Stimulated activated CD4-positive, alpha-beta T cell treated with anti-CD3 and anti-CD28 coated beads, Interleukin-15, amount 100 ng/mL, for 48 hours (primary cell): ENCODE results near the gene BLACAT1.
A peak's percentile ranks its signal among the peaks of the same experiment; 100 is the strongest.

Experiments used
- DNase-seq, 2 donors: peaks; one replicate each; pipeline ENCODE4 v3.0.0-alpha.2; 2020; ENCODE audit warnings: low read depth in 2 of 2

The BLACAT1 gene

DNA sequence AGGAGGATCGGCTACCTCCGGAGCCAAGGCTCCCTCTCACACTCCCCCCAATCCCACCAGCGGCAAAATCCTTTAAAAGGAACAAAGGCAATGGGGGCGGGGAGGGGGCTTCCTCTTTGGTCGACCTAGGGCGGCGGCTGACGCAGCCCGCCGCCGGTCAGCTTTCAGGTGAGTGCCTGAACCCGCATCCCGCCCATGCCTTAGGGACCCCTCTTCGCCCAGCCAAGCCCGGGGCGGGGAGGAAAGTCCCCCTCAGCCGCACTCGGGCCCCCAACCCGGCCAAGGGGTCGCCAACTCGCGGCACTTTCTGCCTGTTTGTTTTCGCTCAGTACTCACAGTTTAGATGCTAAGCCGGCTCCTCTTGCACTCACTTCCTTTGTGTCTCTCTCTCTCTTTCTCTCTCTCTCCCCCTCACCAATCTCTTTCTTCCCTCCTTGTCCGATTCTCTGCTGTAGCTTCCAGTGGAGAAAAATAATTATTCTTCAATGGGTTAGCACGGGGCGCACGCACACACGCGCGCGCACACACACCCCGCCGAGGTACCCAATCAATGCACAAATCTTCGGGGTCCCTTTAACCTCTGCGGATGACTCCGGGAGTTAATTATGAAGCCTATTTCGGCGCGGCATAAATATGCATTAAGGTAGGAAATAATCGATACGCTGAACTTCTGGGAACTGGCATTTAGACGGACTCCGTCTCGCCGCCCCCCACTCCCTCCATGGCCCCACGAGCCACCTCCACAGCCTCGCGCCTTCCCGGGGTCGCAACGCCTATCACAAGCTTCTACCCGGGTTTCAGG is at the start of gene BLACAT1:
Gene BLACAT1 (minus strand): TSS at position 465 of the 802 bp plus-strand sequence.
- DNase-seq: no peak

DNA sequence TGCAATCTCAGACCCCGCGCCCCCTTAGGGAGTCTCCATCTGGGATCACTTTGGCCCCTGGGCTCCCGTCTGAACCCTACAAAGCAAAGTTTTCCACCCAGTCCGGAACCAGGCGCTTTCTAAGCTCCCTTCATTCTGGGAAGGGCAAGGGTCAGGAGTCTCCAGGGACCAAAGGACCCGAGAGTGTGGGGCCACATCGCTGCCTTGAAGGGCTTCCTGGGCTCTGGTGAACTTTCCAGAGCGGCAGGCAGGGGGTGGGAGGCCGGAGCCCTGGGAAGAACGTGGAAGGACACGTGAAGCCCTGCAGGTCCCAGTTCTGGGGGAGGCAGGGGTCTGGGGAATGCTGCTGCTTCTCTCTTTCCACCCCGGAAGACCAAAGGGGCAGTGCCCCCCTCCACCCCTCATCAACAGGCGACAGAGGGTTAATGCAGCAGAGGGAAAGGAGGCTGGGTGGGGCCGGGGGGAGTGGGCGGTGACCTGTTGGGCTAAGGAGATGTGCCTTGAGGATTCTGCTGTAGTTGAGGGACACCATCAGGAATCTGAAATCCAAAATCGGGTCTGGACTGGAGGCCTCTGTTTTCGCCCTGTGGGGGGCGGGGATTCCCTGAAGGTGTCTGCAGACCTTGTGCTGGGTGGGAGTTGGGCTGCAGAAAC is 49.4 kb upstream of the BLACAT1 start:
- no peak for DNase-seq

DNA sequence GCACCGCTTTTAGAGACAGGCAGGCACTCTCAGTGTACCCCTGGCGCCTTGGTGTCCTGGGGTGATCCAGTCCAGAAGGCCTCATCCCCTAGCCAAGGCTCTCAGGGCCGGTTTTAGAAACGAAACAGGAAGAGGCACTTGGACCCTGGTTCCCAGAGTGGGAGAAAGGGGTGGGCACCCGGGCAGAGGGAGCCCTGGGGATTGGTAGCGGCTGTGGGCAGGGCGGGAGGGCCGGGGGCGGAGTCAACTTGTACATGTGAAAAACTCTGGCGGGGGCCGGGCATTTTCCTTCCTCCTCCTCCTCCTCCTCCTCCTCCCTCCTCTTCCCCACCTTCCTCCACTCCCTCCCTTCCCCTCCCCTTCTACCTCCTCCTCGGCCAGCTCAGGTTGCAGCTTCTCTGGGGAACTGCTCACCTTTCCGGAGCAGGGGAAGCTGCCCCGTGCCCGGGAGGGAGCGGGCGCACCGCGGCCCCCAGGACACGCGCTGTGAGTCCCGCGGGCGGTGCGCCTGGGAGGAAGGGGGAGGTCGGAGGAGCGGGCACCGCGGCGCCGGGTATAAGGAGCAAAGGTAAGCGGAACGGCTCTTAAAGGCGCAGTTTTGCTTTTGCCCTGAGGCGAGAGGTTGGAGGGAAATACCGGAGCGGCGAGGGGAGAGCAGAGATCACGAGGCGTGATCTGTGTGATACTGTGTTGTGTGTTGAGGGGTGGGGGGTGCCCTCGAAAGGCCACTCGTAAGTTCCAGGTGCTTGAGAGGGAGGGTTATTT is 48.6 kb upstream of the BLACAT1 start, which contains the start of gene CDK18:
Gene CDK18 (plus strand): TSS at position 359 of the 765 bp plus-strand sequence. CDS start 18,499 bp downstream, outside the sequence.
- peak in 1 of 2 donors; percentile 19 for DNase-seq

DNA sequence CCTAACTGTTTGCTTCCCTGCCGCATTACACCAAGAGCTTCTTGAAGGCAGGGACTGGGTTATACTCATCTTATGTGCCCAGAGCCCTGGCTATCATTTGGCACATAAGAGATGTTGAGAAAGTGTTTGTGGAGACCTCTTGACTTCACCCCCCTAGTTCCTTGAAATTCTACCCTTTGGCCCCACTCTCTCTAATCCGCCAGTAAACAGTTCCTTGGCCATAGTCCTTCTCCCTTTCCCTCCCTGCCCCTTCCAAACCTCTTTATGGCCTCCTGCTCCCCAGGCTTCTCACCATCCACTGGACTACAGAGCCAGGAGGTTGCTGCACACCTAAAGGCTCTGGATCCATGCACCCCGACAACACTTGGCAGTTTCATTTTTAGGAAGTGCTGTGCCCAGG is 47.1 kb upstream of the BLACAT1 start:
- no peak for DNase-seq

DNA sequence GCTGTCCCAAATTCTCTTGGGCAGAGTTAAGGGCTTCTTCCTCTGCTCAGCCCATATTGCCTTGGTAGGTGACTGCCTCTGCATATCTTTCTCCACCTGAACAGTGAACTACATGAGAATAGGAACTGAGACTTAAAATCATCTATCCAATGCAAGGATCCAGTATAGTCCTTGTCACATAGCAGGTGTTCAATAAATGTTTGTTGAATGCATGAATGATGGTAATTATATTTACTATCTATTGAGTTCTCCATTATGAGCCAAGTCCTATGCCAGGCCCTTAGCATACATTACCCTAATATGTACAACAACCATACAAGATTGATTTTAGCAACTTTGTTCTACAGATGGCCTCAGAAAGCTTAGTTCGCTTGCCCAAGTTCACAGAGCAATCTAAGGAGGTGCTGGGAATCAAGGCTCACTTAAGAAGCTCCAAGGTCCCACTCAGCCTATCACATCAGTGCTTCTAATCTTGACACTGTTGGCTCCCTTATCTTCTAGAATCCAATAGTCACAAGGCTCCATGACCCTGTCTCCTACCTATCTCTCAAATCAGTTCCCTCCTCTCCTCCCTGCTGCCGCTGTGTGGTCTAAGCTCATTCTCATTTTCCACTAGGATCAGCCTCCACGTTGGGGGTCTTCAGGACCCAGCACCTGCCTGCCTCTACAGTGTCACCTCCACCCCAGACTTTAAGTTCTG is 46.4 kb upstream of the BLACAT1 start:
- no peak for DNase-seq

DNA sequence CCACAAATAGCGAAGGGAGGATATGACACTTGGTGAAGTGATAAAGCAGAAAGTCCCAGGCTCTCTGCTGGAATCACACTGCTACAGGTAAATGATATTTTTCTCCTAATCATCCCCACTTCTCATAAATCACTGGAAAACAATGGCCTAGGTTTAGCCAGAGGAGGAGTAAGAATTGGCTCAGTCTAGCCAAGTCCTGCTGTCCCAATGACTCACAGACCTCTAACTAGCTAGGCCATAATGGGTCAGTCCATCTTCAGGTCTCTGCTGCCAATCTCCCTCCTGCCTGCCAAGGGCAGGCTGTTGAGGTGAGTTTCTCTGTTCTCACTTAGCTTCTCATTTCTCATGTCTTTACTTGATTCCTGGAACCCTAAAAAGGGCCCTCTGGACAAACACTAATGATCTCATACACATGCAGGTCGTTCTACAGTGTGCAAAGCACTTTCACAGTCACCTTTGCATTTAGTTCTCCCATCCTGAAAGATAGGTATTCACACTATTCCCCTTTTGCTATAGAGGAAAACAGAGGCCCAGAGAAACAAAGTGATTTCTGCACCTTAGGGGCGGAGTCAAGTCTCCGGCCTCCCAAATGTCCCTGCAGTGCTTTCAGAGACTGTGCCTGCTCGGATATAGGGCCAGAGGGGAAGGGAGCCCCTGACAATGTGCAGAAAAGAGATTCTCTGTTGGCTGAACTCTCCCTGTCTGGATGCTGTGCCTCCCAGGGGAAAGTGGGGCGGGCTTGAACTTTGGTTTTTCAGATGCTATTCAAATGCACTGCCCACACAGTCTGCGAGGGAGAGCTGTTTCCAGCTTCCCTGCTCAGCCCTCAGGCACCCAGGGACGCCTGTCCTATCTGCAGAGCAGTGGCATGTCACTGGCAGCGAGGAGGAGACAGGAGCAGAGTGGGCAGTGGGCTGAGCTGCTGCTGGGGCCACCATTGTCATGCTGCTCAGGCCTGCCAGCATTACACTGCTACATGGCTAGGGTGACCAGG is 44.7 kb upstream of the BLACAT1 start:
- no peak for DNase-seq

DNA sequence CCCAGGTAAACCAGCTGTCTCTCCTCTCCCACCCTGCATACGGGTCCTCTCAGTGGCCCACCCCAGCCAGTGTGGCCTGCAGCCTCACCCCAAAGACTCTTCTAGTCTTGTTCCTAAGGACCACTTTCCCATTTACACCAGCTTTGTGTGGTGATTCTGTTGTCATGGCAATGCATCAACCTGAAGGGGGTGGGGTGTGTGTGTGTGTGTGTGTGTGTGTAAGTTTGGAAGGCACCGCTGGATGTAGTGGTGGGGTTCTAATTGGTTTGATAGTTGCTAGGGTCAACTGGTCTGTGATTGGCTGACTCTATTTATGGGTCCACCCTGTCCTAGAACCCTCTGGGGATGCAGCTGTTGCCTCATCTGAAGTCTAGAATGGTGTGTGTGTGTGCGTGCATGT is 43.9 kb upstream of the BLACAT1 start:
- DNase-seq: no peak

DNA sequence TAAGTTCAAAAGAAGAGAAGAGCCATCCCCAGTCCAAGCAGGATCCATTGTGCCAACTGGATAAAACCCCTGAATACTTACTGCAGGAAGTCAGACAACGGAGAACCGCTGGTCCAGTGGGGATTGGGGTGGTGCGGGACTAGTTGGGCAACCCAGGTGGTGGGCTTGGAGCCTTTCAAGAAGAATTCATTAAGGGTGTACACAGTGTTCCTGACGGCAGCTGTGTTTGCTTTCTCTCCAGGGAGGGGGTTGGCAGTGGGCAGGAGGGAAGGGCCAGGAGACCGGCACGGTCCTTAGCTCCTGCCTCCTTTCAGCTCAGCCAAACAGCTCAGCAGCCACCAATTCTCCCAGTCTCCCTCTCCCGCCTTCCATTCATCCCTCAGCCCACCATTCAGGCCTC is 41.5 kb upstream of the BLACAT1 start:
- no peak for DNase-seq

DNA sequence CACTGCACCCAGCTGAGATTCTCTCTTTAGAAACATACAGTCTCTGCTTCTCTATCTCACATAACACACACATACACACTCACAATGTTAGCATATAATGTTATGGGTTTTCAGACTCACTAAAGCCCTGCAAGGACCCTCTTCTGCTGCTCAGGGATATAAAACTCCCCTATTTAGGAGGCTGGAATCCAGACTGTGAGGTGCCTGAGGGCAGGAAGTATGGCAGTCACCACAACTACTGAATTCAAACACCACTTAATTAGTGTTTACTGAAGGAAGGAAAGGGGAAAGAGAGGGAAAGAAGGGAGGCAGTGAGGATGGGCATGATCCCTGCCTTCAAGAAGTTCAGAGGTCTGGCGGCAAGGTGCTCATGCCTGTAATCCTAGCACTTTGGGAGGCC is 40.8 kb upstream of the BLACAT1 start:
- no peak for DNase-seq

DNA sequence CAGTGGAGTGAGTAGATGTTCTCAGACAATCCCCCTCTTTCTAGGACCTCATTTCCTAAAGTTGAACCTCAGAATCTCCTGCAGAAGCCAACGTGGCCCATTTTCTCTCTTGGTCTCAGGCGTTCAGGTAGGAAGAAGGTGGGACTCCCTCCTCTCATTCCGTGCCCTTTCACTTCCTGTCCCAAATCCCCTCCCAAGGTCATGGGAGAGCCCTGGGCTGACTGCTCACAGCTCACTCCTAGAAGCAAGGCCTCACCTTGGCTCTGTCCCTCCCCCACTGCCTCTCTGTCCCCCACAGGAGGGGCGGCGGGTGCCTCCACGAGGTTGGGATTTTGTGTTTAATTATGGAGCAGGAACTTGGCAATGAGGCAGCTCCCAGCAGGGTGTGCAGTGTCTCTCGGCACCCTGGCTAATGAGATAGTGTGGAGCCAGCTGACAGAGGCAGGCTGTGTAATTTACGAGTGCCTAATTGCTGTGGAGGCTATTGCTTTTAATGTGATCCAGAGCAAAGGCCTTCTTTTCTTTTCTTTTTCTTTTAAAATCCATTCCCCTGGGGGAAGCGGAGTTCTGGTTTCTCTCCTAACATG is 39.5 kb upstream of the BLACAT1 start:
- no peak for DNase-seq

DNA sequence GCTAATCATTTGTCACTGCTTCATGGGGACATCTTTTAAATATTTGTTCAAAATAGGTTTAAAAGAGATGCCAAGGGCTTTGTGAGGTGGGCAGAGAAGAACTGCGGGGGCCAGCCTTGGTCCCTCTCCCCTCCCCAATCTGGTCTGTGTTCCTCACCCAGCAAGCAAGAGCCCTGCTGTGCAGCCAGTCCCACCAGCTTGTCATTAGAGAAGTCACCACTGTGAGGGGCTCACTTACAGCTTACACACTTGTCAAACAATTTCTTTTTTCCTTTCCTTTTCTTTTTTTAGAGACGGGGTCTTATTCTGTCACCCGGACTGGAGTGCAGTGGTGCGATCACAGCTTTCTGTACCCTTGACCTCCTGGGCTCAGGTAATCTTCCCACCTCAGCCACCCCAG is 38.3 kb upstream of the BLACAT1 start:
- DNase-seq: no peak

DNA sequence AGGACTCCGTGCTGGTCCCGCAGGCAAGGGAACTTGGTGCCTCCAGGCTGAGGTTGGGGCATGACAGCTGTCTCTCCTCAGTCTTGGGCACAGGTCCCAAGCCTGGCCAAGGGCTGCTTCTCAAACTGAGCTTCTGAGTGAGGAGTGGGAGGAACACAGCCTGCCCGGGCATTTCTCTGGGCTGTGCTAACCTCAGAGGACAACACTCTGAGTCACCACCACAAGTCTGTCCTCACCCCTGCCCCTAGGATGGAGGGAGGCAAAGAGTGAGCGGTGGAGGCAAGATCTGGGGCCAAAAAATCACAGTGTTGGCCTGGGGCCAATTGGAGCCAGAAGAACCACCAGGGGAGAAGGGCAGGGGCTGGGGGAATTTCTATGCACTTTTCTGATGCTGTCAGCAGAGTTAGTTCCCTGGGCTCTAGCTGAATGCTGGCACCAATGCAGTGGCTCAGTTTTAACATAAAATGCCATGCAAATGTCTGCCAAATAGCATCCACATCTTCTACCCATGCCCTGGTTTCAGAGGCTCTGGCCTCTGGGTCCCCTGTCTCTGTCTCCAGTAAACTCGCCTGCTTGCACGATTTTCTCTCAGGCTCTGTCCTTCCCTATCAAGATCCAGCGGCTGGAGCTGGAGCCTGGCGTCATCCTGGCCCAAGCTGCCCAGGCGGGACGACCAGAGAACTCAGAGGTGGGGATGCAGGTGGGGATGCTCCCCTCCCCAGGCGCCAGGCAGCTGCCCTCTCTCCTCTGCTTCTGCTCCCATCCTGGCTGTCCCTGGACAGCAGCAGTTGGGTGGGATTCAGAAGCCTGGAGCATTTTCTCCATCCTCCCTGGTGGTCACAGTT is 37.6 kb upstream of the BLACAT1 start:
- DNase-seq: no peak

DNA sequence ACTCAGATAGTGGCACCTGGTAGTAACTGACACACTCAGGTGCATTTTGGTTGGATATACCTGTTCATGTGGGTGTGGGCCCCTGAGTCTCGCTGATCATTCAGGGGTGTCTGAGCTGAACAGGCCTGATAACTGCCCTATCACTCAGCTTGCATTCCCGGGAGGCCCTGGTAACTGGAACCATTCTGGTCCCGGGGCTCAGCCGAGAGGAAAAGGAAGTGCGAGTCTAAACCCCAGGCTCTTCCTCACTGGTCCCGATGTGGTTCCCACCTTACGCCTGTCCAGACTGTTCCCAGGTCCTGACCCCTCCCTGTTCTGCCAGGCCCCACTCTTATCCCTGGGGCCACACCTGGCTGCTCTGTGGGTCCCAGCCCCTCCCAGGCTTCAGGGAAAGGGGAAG is 36.9 kb upstream of the BLACAT1 start:
- no peak for DNase-seq

DNA sequence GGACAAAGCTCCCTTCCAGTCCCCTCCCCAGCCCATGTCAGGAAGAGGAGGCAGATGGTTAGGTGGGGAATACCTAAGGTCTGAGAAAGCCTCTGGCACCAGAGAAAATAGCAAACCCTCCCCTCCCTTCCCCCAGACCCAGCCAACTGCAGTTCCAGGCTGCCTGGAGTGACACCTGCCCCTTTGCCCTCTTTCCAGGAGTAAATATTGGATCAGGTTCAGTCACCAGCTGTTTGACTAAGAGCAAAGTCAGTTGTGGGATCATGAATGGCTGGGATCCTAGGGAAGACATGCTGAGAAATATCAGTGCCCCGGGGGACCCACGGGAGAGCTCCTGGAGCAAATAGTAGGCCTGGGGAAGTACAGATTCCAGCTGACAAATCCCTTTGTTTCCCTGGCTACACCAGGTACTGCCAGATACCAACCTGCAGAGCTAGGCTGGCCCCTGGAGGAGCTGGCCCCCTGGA is 36.4 kb upstream of the BLACAT1 start:
- DNase-seq: no peak

DNA sequence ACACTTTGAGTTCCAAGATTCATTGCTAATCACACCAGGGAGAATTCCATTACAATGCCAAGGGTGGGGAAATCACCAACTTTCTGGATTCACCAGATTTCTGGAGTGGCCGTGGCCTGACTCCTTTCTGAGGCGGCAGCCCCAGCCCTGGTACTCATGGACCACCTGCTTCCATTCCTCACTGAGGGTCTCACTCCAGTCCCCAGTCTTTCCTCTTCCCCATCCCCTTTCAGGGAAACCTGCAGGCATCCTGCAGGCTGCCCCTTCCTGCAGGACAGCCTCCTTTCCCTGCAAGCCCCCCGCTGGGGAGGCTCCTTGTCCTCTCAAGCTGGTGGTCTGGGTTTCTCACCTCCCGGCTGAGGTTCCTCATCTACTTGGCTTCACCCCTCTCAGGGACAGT is 35.9 kb upstream of the BLACAT1 start:
- DNase-seq: no peak

DNA sequence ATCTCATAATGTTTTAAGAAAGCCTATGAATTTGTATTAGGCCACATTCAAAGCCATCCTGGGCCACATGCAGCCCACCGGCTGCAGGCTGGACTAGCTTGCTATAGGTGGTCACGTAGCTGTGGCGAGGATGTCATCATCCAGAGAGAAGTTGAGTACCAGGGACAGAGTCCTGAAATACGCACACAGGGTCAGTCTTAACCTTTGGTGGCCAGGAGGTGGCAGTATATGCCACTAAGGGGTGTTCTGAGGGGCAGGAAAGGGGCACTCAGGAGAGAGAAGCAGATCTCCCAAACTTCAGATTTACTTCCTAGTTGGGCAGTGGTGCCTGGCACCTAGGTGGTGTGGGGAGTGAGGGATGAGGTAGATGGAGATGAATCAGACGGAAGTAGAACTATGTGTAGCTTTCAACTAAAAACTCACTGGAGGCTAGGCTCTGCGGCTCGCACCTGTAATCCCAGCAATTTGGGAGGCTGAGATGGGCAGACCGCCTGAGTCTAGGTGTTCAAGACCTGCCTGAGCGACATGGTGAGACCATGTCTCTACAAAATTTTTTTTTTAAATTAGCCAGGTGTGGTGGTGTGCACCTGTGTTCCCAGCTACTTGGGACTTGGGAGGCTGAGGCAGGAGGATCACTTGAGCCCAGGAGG is 32.4 kb upstream of the BLACAT1 start:
- DNase-seq: peak in 1 of 2 donors; percentile 25

DNA sequence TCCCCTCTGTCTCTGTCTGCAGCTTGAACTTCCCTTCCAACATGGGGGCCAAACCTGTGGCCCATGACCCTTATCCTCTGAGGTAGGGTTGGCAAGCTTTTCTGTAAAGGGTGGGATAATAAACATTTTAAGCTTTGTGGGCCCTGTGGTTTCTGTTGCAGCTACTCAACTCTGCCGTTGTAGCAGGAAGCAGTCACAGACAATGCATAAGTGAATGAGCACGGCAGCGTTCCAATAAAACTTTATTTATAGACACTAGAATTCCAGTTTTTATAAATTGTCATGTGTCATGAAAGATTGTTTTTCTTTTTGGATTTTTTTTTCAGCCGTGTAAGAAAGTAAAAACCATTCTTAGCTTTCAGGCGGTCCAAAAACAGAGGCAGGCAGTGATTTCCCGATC is 30.4 kb upstream of the BLACAT1 start:
- no peak for DNase-seq
